ENCODE data around the gene CADM1. TPM values are rescaled to one million over a fixed set of nuclear protein-coding genes. Genes with fewer than 3 reads are reported as not detected.

Gene CADM1
- polyA plus RNA-seq, 3 donors: 0.67 to 11.7 (median 8.6) TPM

GRCh38 chr11:115279813-115280761 is 224.1 kb downstream of the CADM1 start:
- WGBS, 3 donors: 55 to 77% (median 72%) methylated on average over 10 of the region's 10 CpGs
- no peak overlapping the region for H3K27ac ChIP-seq (ENCODE audit: low read depth, low read length)

- WGBS, 3 donors: 86 to 95% (median 92%) methylated on average over 8 of the region's 8 CpGs
- H3K27ac ChIP-seq (ENCODE audit: low read depth, low read length): no peak overlapping the region
These were observed 227.4 kb downstream of the CADM1 start for GRCh38 chr11:115276799-115277198.

- 67 to 75% (median 74%) methylated on average over 4 of the region's 4 CpGs for WGBS, 3 donors
- no peak overlapping the region for H3K27ac ChIP-seq (ENCODE audit: low read depth, low read length)
These were observed 228.0 kb downstream of the CADM1 start for GRCh38 chr11:115276191-115276590.

GRCh38 chr11:115275045-115275444 is 229.2 kb downstream of the CADM1 start:
- no peak overlapping the region for H3K27ac ChIP-seq (ENCODE audit: low read depth, low read length)
- 91 to 93% (median 91%) methylated on average over 11 of the region's 11 CpGs for WGBS, 3 donors

- no peak overlapping the region for H3K27ac ChIP-seq (ENCODE audit: low read depth, low read length)
- WGBS, 3 donors: 48 to 84% (median 83%) methylated on average over 4 of the region's 4 CpGs
These were observed 231.3 kb downstream of the CADM1 start for GRCh38 chr11:115272925-115273324.

- H3K27ac ChIP-seq (ENCODE audit: low read depth, low read length): no peak overlapping the region
These were observed 232.6 kb downstream of the CADM1 start for GRCh38 chr11:115271643-115272042.

GRCh38 chr11:115269191-115269950 is 234.8 kb downstream of the CADM1 start:
- H3K27ac ChIP-seq (ENCODE audit: low read depth, low read length): no peak overlapping the region
- WGBS, 3 donors: 84 to 89% (median 86%) methylated on average over 8 of the region's 8 CpGs

- WGBS, 3 donors: 69 to 85% (median 84%) methylated on average over 7 of the region's 7 CpGs
These were observed 236.3 kb downstream of the CADM1 start for GRCh38 chr11:115267871-115268270.

GRCh38 chr11:115267238-115267781 is 236.9 kb downstream of the CADM1 start:
- H3K27ac ChIP-seq (ENCODE audit: low read depth, low read length): no peak overlapping the region
- 57 to 76% (median 71%) methylated on average over 8 of the region's 8 CpGs for WGBS, 3 donors

More at GRCh38 chr11:115267871-115268270, 236.3 kb downstream of the CADM1 start:
- H3K27ac ChIP-seq (ENCODE audit: low read depth, low read length): no peak overlapping the region

GRCh38 chr11:115266066-115266639 is 238.1 kb downstream of the CADM1 start:
- WGBS, 3 donors: 76 to 94% (median 79%) methylated on average over 5 of the region's 5 CpGs
- no peak overlapping the region for H3K27ac ChIP-seq (ENCODE audit: low read depth, low read length)

- 40 to 64% (median 64%) methylated on average over 5 of the region's 5 CpGs for WGBS, 3 donors
- H3K27ac ChIP-seq (ENCODE audit: low read depth, low read length): no peak overlapping the region
These were observed 240.2 kb downstream of the CADM1 start for GRCh38 chr11:115263799-115264656.

- WGBS, 3 donors: 70 to 92% (median 87%) methylated on average over 5 of the region's 5 CpGs
These were observed 246.0 kb downstream of the CADM1 start for GRCh38 chr11:115258216-115258615.

GRCh38 chr11:115257678-115258077 is 246.5 kb downstream of the CADM1 start:
- H3K27ac ChIP-seq (ENCODE audit: low read depth, low read length): no peak overlapping the region
- 66 to 72% (median 68%) methylated on average over 4 of the region's 4 CpGs for WGBS, 3 donors

More at GRCh38 chr11:115258216-115258615, 246.0 kb downstream of the CADM1 start:
- no peak overlapping the region for H3K27ac ChIP-seq (ENCODE audit: low read depth, low read length)

- H3K27ac ChIP-seq (ENCODE audit: low read depth, low read length): no peak overlapping the region
These were observed 246.9 kb downstream of the CADM1 start for GRCh38 chr11:115257270-115257669.

- WGBS, 3 donors: 43 to 51% (median 49%) methylated on average over 7 of the region's 7 CpGs
These were observed 247.6 kb downstream of the CADM1 start for GRCh38 chr11:115256397-115257197.

GRCh38 chr11:115255006-115255762 is 249.0 kb downstream of the CADM1 start:
- no peak overlapping the region for H3K27ac ChIP-seq (ENCODE audit: low read depth, low read length)
- WGBS, 3 donors: 62 to 65% (median 64%) methylated on average over 9 of the region's 9 CpGs

More at GRCh38 chr11:115256397-115257197, 247.6 kb downstream of the CADM1 start:
- no peak overlapping the region for H3K27ac ChIP-seq (ENCODE audit: low read depth, low read length)

All from adipose tissue (tissue), 3 donors.